ENCODE data around the gene ALDH18A1. TPM values are rescaled to one million over a fixed set of nuclear protein-coding genes. Genes with fewer than 3 reads are reported as not detected.
A peak's percentile ranks its signal among the peaks of the same experiment; 100 is the strongest.

Gene ALDH18A1
- total RNA-seq, 1 experiment from 2014 or later, result 50.1 TPM

DNA sequence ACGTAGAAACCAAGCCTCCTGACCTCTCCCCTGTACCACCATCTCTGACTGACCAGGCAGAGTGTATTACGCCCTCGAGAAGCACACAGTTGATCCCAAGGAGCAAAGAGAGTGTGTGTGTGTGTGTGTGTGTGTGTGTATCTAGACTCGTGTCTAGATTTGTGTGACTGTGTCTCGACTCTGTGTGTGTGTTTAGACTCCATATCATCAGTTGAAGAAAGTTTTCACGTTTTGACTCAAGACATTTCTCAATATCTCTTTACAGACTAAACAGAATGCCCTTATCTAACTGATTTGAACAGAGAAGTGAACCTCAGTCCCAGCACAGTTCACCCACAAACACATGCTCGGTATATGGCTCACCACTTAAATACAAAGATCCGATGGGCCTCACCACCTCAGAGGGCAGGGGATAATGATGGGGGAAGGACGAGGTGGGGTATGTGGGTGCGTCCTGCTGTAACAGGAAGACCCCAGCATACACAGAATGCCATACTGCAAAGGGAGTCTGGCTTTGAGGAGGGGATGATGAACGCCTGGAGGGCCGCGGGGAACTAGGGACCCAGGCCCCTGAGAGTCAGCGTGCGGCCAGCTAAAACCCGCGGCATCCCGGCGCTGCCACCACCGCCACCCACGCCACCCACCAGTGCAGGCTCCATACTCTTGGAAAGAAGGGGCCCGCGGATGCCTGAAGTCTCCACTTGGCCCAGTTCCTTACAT is 780 bp downstream of the ALDH18A1 start:
- peak overlapping the region; percentile 100 for H3K4me3 Mint-ChIP-seq (ENCODE audit: low read depth, unreplicated experiment)
- intact Hi-C loops (cut with micrococcal nuclease; ENCODE audit: unreplicated experiment), result no loop called here
- peak overlapping the region; percentile 61 for H3K27ac Mint-ChIP-seq (ENCODE audit: unreplicated experiment)
- TF ChIP-seq, protein P1, sequence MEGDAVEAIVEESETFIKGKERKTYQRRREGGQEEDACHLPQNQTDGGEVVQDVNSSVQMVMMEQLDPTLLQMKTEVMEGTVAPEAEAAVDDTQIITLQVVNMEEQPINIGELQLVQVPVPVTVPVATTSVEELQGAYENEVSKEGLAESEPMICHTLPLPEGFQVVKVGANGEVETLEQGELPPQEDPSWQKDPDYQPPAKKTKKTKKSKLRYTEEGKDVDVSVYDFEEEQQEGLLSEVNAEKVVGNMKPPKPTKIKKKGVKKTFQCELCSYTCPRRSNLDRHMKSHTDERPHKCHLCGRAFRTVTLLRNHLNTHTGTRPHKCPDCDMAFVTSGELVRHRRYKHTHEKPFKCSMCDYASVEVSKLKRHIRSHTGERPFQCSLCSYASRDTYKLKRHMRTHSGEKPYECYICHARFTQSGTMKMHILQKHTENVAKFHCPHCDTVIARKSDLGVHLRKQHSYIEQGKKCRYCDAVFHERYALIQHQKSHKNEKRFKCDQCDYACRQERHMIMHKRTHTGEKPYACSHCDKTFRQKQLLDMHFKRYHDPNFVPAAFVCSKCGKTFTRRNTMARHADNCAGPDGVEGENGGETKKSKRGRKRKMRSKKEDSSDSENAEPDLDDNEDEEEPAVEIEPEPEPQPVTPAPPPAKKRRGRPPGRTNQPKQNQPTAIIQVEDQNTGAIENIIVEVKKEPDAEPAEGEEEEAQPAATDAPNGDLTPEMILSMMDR (IDR thresholded peaks at IDR 0.05; ENCODE audit: unreplicated experiment), result no peak
- no peak for DNase-seq
- peaks cover 34% of the 10 kb centered on the region for H3K36me3 Mint-ChIP-seq (ENCODE audit: insufficient read depth, unreplicated experiment)
- H3K27me3 Mint-ChIP-seq (ENCODE audit: unreplicated experiment), result no peaks in the 10 kb centered on the region
- CTCF ChIA-PET, result interaction anchor here (0.7 kb wide), 1 partner anchor 1617 kb away, joined by 3 read pairs; no protein-coding TSS in a partner anchor
- BruUV-seq (replicated peaks), result no TSS peak
- H3K9me3 Mint-ChIP-seq (ENCODE audit: low read depth, unreplicated experiment), result peaks cover 2% of the 10 kb centered on the region
- no peaks in the 10 kb centered on the region for H3K4me1 Mint-ChIP-seq (ENCODE audit: low read depth, unreplicated experiment)

- H3K4me1 Mint-ChIP-seq (ENCODE audit: low read depth, unreplicated experiment), result no peaks in the 10 kb centered on the region
Observed at GRCh38 chr10:95653895-95654294, 2.6 kb downstream of the ALDH18A1 start.

GRCh38 chr10:95651346-95652060 is 5.0 kb downstream of the ALDH18A1 start:
- Mint-ChIP-seq H3K27ac (ENCODE audit: unreplicated experiment) (no peak overlapping the region), H3K27me3 (ENCODE audit: unreplicated experiment) (no peaks in the 10 kb centered on the region), H3K9me3 (ENCODE audit: low read depth, unreplicated experiment) (peaks cover 2% of the 10 kb centered on the region), H3K4me3 (ENCODE audit: low read depth, unreplicated experiment) (no peak overlapping the region), H3K4me1 (ENCODE audit: low read depth, unreplicated experiment) (peaks cover 8% of the 10 kb centered on the region), H3K36me3 (ENCODE audit: insufficient read depth, unreplicated experiment) (peaks cover 44% of the 10 kb centered on the region)
- CTCF ChIA-PET, result no interaction called here
- intact Hi-C loops (cut with micrococcal nuclease; ENCODE audit: unreplicated experiment), result no loop called here
- TF ChIP-seq, protein P1 (IDR thresholded peaks at IDR 0.05; ENCODE audit: unreplicated experiment), result no peak
- BruUV-seq (replicated peaks), result no TSS peak
- no peak for DNase-seq

More at GRCh38 chr10:95653895-95654294, 2.6 kb downstream of the ALDH18A1 start:
- TF ChIP-seq, protein P1 (IDR thresholded peaks at IDR 0.05; ENCODE audit: unreplicated experiment), result no peak
- H3K27ac Mint-ChIP-seq (ENCODE audit: unreplicated experiment), result no peak overlapping the region
- CTCF ChIA-PET, result interaction anchor here (0.6 kb wide), 1 partner anchor 648 kb away, joined by 3 read pairs; no protein-coding TSS in a partner anchor
- H3K36me3 Mint-ChIP-seq (ENCODE audit: insufficient read depth, unreplicated experiment), result peaks cover 42% of the 10 kb centered on the region
- no peak for DNase-seq
- H3K9me3 Mint-ChIP-seq (ENCODE audit: low read depth, unreplicated experiment), result peaks cover 2% of the 10 kb centered on the region
- H3K27me3 Mint-ChIP-seq (ENCODE audit: unreplicated experiment), result no peaks in the 10 kb centered on the region
- intact Hi-C loops (cut with micrococcal nuclease; ENCODE audit: unreplicated experiment), result no loop called here
- BruUV-seq (replicated peaks), result no TSS peak
- no peak overlapping the region for H3K4me3 Mint-ChIP-seq (ENCODE audit: low read depth, unreplicated experiment)

GRCh38 chr10:95650232-95650631 is 6.3 kb downstream of the ALDH18A1 start:
- peaks cover 2% of the 10 kb centered on the region for H3K9me3 Mint-ChIP-seq (ENCODE audit: low read depth, unreplicated experiment)
- TF ChIP-seq, protein P1 (IDR thresholded peaks at IDR 0.05; ENCODE audit: unreplicated experiment), result no peak
- intact Hi-C loops (cut with micrococcal nuclease; ENCODE audit: unreplicated experiment), result no loop called here
- no peaks in the 10 kb centered on the region for H3K27me3 Mint-ChIP-seq (ENCODE audit: unreplicated experiment)
- peaks cover 31% of the 10 kb centered on the region for H3K36me3 Mint-ChIP-seq (ENCODE audit: insufficient read depth, unreplicated experiment)
- peaks cover 15% of the 10 kb centered on the region for H3K4me1 Mint-ChIP-seq (ENCODE audit: low read depth, unreplicated experiment)
- no peak overlapping the region for H3K27ac Mint-ChIP-seq (ENCODE audit: unreplicated experiment)
- H3K4me3 Mint-ChIP-seq (ENCODE audit: low read depth, unreplicated experiment), result no peak overlapping the region
- DNase-seq, result no peak
- BruUV-seq (replicated peaks), result no TSS peak
- CTCF ChIA-PET, result no interaction called here
